GM18861 (cell line): ENCODE results near the gene GNPTG.

ENCODE experiments used
- ATAC-seq: cut with Tn5 transposase; IDR thresholded peaks from one replicate; pipeline ENCODE4 v1.9.1; 2021; ENCODE audit not compliant: unreplicated experiment

The GNPTG gene

GRCh38 chr16:1351582-1352362 is at the start of gene GNPTG, which contains the start of gene TSR3:
Gene GNPTG (plus strand): TSS chr16:1351931. CDS start chr16:1351966, 35 bp downstream.
Gene TSR3 (minus strand): TSS chr16:1351878. CDS start chr16:1351804, 74 bp downstream.
- ATAC-seq, result peak; percentile 55

DNA sequence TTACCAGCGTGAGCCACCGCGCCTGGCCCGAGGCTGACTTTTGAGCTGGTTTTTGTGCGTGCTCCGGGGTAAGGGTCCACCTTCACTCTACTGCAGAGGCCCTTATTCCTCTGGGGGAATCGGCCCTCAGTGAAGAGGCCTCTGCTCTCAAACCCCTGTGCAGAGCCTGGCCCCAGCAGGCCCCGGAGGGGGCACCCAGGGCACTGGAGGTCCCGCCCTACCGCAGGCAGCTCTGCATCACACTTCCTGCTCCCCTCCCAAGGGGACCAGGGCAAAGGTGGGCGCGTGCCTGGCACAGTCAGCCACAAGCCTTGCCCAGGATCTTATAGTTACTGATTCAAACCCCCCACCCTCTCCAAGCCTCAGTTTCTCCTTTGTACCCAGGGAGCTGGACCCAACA is 45.9 kb upstream of the GNPTG start:
- no peak for ATAC-seq

GRCh38 chr16:1306334-1306733 is 45.4 kb upstream of the GNPTG start:
- ATAC-seq, result no peak

DNA sequence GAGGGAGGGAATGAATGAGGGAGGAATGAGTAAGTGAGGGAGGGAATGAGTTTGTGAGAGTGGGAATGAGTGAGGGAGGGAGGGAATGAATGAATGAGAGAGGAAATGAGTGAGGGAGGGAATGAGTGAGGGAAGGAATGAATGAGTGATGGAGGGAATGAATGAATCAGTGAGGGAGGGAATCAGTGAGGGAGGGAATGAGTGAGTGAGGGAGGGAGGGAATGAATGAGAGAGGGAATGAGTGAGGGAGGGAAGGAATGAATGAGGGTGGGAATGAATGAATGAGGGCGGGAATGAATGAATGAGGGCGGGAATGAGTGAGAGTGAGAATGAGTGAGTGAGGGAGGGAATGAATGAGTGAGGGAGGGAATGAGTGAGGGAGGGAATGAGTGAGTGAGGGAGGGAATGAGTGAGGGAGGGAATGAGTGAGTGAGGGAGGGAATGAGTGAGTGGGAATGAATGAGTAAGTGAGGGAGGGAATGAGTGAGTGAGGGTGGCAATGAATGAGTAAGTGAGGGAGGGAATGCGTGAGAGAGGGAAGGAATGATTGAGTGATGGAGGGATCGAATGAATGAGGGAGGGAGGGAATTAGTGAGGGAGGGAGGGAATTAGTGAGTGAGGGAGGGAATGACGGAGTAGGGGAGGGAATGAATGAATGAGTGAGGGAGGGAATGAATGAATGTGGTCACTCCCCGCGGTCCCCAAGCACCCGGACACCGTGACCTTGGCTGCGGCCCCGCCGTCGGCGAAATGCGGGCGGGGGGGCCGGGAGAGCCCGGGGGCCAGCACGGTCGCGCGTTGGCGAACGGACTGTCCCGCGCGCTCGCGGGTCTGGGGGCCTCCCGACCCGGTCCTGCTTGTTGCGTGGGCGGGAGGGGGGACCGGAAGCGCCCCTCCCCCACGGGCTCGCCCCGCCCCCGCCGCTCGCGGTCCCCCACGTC is 43.4 kb upstream of the GNPTG start:
- peak; percentile 13 for ATAC-seq

- ATAC-seq, result peak; percentile 47
These were observed 42.5 kb upstream of the GNPTG start, which contains the start of gene UBE2I for GRCh38 chr16:1308977-1309885. Gene UBE2I (plus strand): TSS chr16:1309636. CDS start chr16:1314031, 4,395 bp downstream.

GRCh38 chr16:1309888-1310831 is 41.6 kb upstream of the GNPTG start:
- peak; percentile 13 for ATAC-seq

GRCh38 chr16:1310832-1311200 is 40.9 kb upstream of the GNPTG start:
- ATAC-seq, result no peak

DNA sequence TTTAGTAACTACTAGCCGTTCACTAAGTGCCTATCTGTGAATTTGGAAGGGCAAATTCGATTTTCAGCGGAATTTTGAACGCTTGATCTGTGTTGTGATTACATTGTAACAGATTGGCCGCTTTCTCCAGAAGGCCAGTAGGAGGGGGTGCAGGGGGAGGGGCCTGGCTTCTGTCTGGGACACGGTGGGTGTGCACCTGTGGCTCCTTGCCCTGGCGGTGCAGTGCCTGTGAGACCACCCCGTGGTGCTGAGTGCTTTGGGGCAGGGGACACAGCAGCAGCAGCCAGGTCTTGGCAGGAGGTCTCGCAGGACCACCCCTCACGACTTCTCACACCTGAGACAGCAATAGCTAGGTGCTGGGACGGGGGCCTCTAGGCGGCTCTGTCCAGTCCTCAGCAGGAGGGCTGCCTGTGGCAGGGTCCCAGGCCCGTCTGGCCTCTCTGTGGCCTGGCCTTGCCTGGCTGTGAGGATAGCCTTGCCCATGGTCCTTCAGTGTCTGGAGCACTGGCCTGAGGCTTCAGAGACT is 40.5 kb upstream of the GNPTG start:
- no peak for ATAC-seq

GRCh38 chr16:1311738-1312466 is 39.8 kb upstream of the GNPTG start:
- ATAC-seq, result no peak

DNA sequence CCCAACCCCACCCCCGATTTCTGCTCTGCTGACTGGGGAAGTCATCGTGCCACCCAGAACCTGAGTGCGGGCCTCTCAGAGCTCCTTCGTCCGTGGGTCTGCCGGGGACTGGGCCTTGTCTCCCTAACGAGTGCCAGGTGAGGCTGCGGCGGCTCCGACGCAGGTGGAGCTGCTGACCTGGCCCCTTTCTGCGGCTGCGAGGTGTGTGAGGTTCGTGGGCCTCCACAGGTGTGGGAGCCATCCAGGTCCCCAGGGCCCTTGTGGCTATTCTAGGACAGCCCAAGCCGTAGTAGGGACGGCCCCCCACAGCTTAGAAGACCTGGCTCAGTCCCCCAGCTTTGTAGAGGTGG is 39.3 kb upstream of the GNPTG start:
- no peak for ATAC-seq

DNA sequence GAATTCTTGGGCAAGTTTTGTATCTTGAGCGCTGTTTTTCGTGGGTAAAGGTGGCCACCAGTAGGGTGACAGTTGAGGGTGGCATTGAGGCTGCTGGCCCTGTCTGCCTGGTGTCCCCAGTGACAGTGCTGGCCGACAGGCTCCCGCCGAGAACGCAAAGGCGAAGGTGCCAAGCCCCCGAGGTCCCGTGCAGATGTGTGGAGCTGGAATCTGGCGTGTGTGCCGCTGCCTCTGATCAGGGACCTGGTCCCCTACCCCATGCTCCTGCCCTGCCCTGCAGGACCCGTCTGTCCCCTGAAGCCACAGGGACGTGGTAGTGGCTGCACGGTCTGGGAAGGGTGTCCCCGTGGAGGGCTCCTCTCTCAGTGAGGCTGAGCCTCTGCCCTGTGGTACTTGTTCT is 38.8 kb upstream of the GNPTG start:
- no peak for ATAC-seq

- no peak for ATAC-seq
These were observed 37.9 kb upstream of the GNPTG start for GRCh38 chr16:1313721-1314369.

DNA sequence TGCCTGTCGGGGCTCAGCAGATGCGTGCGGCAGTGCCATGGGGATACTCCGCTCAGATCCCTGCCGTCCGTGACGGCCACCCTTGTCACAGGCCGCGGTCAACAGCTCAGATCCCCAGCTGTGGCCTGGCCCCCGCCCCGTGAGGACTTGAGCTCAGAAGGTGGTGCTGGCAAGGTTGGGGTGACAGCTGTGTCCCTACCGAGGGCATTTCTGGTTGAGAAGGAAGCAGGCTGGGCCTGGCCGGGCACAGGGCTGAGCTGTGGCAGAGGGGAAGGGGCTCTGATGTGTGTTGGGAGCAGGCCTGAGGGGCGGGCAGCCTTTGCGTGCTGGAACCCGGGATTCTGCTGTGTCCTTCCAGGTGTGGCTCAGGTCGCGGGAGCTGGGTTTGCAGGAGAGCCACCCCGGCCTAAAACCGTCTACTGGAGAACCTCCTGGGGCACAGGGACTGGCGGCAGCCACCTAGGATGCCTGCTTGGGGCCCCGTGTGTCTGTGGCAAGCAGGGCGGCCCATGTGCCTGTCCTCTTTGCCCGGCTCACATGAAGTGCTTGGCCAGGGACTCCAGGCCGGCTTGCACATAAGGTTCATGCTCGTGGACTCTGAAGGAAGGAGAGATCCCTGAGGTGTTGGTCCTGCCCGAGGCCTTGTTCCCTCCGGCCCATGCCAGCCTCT is 37.2 kb upstream of the GNPTG start:
- no peak for ATAC-seq

- no peak for ATAC-seq
These were observed 36.4 kb upstream of the GNPTG start for GRCh38 chr16:1315081-1316032.

GRCh38 chr16:1316033-1316405 is 35.7 kb upstream of the GNPTG start:
- ATAC-seq, result no peak

DNA sequence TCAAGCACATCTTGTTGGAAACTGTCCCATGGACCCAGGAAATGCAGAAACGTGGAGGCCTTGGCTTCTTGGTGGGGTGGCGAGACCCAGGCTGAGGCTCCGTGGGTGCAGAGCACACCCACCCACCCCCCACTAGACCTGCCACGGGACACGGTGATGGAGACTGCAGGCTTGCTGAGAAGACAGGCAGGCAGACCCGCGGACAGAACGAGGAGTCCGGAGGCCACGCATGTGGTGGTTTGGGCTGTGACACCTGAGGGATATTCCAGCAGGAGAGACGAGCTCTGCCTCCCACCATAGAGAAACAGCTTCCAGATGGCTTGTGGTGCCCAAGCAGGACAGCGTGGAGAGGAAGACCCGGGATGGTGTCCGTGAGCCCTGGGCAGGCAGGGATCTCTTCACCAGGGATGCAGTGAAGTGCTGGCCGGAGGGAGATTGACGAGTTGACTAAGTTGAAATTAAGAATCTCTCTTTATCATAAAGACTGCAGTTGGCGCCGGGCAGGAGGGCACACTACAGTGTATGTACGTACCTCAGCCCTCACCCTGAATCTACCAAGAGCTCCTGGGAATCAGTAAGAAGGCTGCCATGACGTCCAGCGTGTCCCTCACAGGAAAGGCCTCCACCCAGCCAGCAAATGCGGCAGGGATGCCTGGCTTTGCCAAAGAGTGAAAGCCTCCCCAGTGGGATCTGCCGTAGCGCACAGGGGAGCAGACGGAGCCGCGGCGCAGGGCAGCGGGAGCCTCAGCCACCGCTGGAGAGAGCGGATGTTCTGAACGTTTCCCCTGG is 34.1 kb upstream of the GNPTG start:
- ATAC-seq, result no peak
